DMS79 (cell line): ENCODE results near the gene INPP5A.

Source experiments
- DNase-seq: peaks from one replicate; lab custom pipeline; 2025; lab: John Stamatoyannopoulos, UW

Gene INPP5A

DNA sequence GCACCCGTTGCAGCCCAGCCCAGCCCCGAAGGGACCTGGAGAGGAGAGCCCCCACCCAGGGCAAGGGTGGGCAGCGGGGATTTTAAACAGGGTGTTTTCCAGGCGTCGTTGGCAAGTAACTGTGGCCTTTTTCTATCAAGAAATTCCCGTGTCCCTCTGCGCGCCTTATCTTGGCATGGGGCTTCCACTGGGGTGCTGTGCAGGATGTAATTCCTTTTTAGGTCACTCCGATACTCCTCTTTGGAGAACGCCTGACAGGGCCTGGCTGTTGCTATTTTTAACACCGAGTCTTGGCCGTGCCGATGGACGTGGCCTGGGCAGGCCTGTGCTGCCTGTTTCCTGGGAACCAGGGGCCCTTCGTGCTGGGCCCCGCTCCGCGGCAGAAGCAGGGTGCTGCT lies 93.8 kb downstream of the INPP5A start:
- DNase-seq: no peak

DNA sequence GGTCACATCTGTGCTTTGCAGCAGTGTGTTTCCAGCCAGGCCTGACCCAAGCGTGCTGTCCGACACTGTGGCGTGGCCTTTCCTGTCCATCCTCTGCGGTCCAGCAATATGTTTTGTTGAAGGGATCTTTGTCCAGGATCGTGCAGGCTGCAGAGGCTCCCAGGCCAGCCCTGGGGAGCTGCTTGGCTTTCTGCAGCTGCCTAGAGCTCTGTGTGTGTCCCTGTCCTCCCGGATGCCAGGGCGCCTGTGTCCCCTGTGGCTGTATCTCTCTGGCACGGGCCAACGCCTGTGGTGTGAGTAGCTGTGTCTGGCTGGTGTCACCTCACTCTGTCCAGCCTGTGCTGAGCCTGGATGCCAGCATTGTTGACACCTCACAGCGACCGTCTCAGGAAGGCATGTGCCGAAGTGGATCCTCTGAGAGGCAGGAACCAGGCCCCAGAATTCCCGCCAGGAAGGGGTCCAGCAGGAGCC lies 94.5 kb downstream of the INPP5A start:
- no peak for DNase-seq

DNA sequence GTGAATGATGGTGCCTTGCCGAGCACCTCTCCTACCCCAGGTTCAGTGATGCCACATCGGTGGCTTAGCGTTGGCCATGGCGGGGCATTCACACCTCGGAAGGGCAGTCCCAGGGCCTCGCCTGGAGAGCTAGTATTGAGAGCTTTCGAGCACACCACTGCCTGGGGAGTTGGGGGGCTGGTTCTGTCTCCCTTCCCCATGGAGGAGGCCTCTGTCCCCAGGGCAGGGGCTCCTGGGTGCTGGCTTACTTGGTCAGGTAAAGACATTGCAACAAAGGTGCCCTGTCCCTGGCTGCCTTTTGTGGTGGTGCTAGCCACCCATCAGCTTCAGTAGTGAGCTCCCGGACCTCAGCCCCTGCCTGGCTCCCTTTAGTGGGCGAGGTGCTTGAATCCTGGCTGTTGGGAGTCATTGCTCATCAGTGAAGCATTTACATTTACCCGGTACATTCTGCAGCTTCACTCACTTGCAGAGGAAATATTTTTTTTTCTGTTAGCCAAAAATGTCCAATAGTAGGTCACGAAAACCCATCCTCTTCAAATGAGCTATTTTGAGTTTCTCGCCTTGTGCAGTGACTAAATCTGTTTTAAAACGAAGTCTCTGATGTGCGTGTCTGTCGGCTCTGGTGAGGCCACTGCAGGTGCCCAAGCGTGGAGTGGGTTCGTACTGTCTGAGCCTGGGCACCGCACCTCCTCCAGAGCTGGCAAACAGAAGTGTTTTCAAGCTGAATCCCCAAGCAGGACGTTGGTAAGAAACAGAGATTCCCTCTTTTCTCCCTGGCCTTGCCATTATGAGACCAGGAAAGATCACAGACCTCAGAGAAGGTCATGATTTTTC lies 95.5 kb downstream of the INPP5A start:
- DNase-seq: no peak

DNA sequence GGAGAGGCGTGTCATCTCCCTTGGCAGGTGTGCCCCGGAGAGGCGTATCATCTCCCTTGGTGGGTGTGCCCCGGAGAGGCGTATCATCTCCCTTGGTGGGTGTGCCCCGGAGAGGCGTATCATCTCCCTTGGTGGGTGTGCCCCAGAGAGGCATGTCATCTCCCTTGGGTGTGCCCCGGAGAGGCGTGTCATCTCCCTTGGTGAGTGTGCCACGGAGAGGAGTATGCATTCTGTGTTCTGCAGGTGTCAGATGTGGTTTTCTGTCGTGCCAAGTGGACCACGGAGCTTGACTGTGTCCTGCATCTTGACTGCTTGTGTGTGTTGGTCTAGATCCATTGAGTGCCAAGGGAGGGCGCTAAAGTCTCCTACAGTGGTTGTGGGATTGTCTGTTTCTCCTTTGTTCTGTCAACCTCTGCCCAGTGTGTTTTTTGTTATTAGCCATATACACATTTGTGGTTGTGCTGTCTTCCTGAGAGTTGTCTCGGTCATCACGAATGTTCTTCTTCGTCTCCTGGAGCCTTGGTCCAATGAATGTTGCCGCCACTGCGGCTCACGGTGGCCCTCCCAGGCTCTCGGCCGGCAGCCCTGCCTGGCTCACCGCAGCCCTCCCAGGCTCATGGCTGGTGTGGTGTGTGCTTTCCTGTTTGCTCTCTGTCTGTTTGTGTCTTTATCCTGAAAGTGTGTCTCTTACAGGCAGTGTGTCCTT lies 96.8 kb downstream of the INPP5A start:
- no peak for DNase-seq

DNA sequence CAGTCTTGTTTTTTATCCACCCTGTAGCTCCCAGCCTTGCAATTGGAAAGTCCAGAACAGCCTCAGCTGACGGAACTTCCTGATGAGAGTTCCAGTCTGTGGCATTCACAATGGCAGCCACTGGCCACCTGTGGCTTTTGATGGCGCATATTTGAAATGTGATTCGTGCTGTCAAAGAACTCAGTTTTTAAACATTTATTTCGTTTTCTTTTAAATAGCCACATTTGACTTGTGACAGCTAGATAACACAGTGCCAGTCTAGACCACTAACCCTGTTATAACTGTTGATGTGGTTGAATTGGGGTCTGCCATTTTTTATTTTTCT lies 97.3 kb downstream of the INPP5A start:
- no peak for DNase-seq

DNA sequence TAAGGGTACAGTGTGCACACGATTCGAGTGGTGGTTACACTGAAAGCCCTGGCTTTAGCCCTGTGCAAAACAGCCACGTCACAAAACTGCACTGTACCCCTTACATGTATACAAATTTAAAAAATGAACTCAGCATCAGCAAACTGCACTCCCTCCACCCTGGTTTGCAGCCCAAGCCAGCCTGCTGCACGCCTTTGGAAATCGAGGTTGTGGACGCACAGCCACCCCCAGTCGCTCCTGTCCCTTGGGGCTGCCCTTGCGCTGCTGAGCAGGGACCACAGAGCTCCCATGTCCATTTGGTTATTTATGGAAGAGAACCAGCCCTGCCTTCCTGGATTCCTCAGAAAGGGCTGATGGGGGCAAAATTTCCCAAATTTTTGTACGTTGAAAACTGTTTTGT lies 98.8 kb downstream of the INPP5A start:
- DNase-seq: no peak

DNA sequence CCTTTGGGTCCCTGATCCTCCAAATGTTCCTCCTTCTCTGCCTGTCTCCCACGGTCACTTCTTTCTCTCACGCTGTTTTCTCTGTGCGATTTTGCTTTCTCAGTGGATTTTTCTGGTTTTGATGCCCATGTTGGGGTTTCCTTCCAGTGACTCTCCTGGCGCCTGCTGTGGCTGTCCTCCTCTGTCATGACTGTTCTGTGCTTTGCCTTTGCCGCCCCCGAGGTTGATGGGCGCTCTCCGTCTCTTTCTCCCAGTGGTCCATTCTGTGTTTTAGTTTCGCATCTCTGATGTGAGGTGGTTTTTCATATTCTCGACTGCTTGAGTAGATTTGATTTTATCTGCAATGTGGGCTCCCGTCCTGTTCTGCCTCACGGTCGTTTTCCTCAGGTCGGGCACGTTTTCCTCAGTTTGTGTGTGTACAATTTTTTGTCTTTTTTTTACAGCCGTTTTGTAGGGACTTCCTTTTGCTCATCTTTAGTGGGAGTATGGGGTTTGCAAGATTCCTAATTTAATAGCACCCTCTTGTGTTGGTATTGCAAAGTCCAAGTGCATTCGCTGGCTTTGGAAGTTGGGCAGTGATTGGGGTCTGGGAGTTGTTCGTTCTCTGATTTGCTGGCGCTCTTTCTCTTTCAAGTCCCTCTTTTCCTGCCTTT lies 100.0 kb downstream of the INPP5A start:
- peak; percentile 6 for DNase-seq

DNA sequence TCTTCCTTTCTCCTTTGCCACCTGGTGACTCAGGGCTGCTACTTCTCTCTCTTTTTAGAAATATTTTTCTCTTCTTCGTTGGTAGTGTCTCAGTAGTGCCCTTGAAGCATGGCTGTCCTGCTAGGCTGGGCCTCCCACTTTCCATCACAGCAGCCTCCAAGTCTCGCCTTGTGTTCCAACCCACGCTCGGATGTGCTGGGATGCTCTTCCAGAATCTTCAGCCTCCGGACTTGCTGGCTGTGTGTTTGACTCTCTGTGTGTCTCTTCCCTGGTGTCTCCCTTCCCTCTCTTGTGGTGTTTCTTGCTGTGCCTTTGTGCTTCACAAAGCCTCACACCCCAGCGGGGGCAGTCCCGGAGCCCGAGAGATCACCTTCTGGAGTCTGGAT lies 100.5 kb downstream of the INPP5A start:
- no peak for DNase-seq

DNA sequence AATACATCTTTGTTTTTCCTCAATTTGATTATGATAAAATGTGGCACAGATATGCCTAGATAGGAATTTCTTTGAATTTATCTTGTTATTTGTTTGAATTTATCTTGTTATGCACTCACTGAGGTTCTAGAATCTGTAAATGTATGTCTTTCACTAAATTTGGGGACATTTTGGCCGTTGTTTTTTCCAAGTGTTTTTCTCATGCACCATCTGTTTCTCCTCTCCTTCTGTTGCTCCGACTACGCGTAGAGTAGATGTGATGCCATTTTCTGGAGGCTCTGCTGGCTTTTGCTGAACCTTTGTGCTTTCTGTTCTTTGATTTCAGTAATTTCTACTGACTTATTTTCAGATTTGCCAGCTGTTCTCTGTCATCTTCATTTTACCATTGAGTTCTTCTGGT lies 101.9 kb downstream of the INPP5A start:
- no peak for DNase-seq

DNA sequence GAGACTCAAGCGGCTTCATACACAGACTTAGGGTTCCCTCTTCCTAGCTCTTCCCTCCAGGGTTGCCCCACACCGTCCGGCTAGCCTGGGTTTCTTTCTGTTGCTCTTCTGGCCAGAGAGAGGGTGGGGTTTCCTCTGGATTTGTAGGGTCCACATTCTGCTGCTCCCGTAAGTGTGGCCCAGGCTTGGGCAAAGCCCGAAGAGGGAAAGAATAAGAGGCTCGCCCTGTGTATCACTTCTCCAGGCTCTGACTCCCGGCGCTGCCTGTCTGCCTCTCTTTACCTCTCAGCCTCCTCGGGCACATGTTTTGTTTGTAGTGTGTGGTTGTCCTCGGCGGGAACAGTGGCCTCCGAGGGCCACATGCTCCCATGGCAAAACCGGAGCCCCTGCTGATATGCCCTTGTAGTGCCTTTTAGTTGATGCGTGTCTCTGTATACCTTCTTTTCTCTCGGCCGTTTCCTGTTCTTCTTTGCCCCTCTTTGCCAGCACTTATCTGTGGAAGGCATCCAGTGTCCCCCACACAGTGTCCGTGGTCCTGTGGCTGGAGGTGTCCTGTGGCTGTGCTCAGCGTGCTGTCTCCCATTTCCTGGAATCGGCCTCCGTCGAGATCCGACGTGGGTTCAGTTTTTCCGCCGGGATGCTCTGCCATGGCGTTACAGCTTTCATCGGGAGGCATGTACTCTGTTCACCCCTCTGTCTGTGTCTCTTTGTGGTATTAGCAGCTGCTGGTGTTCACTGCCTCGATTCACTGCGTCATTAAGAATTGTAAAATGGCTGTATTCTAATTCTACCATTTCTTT lies 102.9 kb downstream of the INPP5A start:
- DNase-seq: no peak

DNA sequence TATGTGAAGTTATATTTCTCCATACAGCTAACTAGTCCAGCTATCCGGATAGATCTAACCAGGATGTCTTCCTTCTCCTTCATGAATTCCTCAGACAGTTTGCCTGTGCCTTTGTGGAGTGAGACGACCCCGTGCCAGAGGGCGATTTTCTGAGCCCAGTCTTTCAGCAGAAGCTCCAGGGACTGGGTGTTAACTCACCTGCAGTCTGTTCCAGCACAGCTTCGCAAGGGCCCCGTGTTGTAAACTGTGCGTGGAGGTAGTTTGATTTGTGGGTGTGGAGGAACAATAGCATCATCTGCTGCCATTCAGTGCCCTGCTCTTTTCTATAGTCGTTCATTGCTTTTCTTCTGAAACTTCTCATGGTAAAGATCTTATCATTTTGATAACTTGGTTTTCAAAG lies 103.8 kb downstream of the INPP5A start:
- DNase-seq: no peak

DNA sequence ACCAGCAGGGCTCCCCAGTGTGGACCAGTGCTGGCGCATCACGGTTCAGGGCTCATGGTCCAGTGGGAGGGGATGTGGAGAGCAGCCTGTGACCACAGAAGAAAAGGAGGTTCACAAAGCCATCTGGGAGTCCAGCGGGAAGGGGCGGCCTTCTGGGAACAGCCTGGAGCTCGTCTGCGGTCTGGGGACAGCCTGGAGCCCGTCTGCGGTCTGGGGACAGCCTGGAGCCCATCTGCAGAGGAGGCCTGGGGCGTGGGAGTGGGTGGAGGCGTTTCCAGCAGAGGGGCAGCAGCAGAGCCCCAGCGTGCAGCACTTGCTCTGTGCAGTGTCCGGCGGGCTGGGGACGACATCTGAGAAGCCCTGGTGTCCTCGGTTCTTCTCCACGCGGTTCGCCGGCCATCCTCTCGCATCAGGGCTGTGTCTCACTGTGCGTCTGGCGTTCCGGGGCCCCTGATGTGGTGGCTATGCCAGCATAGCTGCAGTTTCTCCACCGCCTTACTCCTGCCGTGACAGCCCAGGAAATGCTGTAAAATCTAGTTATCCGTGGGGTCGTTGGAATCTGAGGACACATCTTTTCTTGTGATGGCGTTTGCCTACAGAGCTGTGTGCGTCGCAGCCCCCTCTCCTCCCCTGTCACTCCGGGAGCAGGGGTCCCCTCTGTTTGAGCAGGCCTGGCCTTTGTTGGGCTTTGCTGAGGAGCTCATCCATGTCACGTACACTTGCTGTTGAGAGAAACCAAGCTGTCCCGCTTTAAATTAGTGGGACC lies 104.6 kb downstream of the INPP5A start:
- no peak for DNase-seq

DNA sequence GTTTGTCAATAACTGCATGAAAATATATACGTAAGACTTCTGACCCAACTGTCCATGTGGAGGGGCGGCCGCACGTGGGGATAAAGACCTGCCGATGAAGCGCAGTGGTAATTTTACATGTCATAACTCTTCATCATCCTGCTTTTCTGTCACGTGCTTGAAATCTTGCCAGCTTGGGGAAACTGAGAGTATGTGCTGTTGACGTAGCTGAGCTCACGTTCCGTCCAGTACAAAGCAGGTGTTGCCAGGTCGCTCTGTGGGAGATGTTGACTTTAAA lies 105.1 kb downstream of the INPP5A start:
- no peak for DNase-seq

DNA sequence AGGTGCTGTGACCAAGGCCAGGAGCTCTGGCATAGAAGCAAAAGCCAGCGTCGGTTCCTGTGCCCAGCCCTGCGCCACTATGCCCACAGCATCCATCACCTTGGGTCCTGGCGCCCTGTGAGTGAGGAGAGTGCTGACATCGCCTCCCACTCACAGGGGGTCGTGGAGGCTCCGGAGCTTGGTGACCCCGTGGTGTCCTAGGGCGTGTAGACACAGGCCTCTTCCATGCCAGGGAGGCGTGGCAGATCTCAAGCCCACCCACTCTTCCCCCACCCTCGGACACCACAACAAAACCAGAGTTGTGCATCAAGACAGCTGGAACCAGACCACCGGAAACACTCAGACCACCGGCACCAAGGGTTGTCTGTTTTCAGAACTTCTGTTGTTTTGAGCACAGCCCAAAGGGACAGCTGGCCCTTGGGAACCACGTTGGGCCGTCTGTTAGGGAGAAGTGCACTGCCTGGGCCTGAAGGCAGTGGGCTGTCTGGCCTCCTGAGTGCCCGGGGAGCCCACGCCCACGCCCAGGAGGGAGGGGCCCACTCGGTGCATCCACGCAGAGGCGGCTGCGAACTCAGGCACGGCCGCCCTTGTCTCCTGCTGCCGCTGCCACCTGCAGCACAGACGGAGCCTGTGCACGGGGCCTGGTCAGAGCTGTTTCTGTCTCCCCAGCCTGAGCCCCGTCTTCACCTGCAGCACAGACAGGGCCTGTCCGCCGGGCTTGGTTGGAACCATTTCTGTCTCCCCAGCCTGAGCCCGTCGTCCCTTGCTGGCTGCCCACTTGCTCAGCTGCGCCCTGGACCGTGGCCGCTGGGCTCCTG lies 106.3 kb downstream of the INPP5A start:
- DNase-seq: no peak

DNA sequence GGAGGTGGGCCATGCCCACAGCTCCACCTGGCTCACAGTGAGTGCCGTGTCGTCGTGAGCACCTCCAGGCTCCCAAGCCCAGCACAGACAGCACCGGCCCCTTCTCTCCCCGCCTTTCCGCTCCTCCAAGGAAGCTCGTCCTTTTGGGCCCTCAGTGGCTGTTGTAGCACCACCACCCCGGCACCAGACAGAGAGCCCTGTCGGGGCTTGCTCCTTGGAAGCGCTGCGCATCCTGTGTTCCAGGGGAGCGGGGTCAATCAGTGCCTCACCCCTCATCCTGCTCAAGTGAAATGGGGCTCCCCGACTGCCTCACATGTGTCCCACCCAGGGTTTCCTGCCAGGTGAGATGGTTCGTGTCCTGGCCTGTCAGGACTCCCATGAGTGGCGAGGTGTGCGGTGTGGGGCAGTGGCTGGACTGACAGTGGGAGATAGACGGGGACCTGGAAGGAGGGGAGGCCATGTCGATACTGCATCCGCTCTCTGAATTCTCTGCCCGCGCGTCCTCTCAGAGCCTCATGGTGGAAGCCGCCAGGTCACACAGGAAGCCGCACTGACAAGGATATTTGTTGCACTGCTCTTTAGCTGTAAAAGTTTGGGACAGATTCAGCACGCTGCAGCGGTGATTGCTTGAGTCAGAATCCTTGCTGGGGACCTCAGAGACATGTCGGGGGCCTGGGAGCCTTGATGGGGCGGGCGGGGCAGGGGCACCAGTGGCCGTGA lies 107.1 kb downstream of the INPP5A start:
- no peak for DNase-seq

DNA sequence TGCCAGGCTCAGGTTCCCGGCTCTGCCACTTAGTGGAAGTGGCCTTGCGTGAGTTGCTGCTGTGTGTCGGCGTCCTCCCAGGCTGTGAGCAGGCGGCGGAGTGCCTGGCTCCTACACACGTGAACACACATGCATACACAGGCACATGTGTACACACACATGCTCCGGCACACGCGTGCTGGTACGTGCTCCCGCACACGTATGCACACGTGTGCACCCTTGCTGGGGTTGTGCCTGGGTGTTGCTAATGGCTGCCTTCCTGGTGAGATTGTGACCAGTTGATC lies 107.6 kb downstream of the INPP5A start:
- DNase-seq: no peak

DNA sequence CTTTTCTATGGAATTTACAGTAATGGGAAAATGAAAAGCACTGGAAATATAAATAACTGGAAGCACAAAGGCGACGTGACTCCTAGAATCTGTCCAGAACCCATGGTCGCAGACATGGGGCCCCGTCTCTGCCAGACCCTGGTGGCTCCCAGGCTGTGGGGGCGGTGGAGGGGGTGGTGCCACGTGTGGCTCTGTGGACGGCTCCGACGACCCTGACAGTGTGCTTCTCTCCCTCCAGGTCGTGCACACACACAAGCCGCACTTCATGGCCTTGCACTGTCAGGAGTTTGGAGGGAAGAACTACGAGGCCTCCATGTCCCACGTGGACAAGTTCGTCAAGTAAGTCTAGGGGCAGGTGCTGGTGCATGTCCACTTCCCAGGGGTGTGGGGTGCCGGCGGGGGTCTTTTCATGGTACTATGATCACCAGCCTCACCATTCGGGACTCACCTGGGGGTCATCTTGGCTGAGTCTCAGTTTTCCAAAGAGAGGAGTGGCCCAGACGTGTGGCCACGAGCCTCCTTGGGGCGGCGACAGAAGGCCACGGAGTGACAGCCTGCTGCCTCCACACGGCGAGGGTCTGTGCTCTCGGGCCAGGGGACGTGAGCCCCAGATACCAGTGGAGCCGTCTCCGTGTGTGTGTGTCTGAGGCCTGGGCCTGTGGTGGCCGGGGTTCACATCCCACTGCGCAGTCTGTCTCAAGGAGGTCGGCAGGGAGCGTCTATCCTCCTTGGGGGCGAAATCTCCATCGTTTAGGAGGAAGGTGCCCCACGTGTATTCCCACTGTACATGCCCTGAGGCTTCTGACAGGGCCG lies 108.2 kb downstream of the INPP5A start:
- DNase-seq: no peak

DNA sequence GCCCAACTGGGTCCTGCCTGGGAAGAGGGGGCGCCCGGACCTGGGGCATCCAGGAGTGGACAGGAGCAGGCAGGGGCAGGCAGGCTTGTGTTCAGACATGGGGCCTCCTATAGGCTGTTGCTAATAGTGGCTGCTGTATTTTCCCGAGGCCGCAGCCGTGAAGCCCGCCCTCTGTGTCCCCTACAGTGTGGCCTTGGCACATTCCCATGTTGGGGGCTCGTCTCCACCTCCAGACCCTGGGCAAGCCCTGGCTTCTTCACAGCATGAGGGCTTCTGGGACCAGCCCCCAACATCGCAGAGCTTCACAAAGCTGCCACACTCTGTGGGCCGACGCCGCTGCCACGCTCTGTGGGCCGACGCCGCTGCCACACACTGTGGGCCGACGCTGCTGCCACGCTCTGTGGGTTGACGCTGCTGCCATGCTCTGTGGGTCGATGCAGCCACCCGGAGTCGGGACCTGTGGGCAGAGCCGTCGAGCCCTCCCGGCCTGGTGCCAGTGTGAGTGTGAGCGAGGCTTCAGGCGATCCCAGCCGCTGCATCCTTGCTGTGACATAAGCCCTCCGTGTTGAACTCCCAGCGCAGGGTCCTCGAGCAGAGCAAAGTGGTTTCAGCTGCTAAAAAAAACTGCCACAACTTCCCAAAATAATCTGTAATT lies 109.0 kb downstream of the INPP5A start:
- DNase-seq: no peak

DNA sequence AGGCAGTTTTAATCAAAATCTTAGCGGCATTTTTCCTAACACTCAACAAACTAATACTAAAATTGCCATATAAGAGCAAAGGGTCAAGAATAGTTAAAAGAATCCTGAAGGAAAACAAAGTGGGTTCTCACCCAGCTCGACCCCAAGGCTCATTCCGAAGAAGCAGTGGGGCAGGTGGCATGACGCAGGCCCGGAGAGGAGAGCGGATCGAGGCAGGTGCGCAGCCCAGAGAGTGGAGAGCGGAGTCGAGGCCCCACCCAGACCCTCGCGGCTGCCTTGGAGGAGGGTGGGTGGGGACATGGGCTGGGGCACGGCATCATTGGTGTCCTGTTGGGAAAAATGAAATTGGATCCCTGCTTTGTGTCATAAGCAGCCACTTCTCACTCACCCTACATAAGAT lies 109.8 kb downstream of the INPP5A start:
- DNase-seq: no peak
